ENCODE data around the gene HERC4.

HERC4 gene, protein sequence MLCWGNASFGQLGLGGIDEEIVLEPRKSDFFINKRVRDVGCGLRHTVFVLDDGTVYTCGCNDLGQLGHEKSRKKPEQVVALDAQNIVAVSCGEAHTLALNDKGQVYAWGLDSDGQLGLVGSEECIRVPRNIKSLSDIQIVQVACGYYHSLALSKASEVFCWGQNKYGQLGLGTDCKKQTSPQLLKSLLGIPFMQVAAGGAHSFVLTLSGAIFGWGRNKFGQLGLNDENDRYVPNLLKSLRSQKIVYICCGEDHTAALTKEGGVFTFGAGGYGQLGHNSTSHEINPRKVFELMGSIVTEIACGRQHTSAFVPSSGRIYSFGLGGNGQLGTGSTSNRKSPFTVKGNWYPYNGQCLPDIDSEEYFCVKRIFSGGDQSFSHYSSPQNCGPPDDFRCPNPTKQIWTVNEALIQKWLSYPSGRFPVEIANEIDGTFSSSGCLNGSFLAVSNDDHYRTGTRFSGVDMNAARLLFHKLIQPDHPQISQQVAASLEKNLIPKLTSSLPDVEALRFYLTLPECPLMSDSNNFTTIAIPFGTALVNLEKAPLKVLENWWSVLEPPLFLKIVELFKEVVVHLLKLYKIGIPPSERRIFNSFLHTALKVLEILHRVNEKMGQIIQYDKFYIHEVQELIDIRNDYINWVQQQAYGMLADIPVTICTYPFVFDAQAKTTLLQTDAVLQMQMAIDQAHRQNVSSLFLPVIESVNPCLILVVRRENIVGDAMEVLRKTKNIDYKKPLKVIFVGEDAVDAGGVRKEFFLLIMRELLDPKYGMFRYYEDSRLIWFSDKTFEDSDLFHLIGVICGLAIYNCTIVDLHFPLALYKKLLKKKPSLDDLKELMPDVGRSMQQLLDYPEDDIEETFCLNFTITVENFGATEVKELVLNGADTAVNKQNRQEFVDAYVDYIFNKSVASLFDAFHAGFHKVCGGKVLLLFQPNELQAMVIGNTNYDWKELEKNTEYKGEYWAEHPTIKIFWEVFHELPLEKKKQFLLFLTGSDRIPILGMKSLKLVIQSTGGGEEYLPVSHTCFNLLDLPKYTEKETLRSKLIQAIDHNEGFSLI

GRCh38 chr10:68074775-68075549, at the start of gene HERC4:
Gene HERC4, minus strand, starts transcription at chr10:68075283. Its CDS starts 2,175 bp downstream, at chr10:68073108.
- peak; percentile 90 for DNase-seq (ENCODE audit: low spot score)

- DNase-seq (ENCODE audit: low spot score): no peak
These were observed 49.6 kb upstream of the HERC4 start for GRCh38 chr10:68124718-68125117.

- no peak for DNase-seq (ENCODE audit: low spot score)
These were observed 46.8 kb upstream of the HERC4 start for GRCh38 chr10:68121852-68122251.

DNA sequence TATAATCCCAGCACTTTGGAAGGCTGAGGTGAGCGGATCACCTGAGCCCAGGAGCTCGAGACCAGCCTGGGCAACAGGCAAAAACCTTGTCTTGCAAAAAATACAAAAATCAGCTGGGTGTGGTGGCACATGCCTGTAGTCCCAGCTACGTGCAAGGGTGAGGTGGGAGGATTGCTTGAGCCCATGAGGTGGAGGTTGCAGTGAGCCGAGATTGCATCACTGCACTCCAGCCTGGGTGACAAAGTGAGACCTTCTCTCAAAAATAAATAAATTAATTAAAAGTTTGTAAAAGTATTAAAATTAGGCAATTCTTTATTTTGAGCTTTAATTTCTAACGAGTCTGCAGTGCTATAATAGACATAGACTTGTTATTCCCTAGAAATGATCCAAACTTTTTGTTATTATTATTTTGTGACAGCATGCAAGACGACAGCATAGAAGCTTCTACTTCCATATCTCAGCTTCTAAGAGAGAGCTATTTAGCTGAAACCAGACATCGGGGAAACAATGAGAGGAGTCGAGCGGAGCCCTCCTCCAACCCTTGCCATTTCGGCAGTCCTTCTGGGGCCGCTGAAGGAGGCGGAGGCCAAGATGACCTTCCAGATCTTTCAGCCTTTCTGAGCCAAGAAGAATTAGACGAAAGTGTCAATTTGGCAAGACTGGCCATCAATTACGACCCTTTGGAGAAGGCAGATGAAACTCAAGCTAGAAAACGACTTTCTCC, 46.1 kb upstream of the HERC4 start:
- DNase-seq (ENCODE audit: low spot score): no peak

- DNase-seq (ENCODE audit: low spot score): no peak
These were observed 43.6 kb upstream of the HERC4 start for GRCh38 chr10:68118657-68119056.

DNA sequence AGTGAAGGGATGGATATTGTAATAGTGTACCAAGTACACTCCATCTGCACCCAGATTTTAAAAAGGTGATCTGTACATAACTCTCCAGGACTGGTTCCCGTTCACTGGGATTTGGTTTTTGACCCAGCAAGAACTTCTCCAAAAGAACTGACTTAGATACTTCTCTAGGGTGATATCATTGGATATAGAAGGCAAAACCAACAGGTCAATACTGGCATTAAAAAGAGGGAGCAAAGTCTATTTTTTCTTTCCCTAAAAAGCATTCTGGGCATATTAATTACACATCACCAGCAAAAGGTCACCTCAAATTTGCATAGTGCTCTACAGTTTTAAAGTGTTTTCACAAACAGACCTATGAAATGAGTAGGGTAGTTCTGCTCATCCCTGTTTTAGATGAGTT, 37.8 kb upstream of the HERC4 start:
- no peak for DNase-seq (ENCODE audit: low spot score)

DNA sequence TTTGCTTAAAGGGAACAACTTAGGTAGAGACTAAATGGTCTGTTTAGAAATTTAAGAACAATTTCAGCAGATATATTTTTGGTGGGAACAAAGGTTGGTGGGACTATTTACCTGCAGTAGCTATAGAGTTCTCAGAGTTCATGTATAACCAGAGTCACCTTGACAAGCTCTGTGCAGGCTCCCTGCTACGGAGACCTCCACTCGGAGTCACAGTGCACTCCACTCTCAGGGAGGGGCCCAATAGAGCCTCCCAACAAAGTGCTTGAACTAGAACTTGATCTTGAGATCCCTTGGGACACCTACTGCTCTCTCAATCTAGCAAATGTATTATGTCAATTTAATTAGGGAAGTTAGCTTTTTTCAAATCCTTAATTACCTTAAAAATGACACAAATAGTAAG, 36.5 kb upstream of the HERC4 start:
- no peak for DNase-seq (ENCODE audit: low spot score)

DNA sequence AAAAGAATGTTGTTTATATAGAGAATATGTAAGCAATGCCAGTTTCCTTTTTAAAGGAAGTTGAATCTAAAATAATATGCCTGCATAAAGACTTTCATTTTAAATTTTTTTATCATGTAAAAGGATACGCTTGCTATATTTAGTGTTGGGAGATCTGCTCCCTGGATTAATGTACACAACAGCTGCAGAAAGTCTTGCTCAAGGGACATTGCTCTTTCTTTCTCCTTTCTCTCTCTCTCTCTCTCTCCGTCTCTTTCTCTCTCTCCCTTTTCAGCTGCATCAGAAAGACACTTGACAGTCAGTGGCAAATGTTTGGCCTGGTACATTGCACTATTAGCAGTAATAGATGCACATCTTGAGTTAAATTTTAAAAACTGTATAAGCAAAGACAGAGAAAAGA, 34.9 kb upstream of the HERC4 start:
- no peak for DNase-seq (ENCODE audit: low spot score)

- DNase-seq (ENCODE audit: low spot score): no peak
These were observed 34.2 kb upstream of the HERC4 start, which contains the start of gene MYPN for GRCh38 chr10:68109331-68109730. Gene MYPN, plus strand, starts transcription at chr10:68109488. Its CDS starts 11,951 bp downstream, at chr10:68121439.

DNA sequence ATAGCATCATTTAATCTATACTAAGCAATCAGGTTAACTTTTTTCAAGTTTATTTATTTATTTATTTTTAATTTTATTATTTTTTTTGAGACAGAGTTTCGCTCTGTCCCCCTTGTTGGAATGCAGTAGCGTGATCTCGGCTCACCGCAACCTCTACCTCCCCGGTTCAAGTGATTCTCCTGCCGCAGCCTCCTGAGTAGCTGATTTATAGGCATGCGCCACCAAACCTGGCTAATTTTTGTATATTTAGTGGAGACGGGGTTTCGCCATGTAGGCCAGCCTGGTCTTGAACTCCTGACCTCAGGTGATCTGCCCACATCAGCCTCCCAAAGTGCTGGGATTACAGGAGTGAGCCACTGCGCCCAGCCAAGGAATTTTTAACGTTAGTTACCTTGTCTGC, 33.6 kb upstream of the HERC4 start:
- no peak for DNase-seq (ENCODE audit: low spot score)

DNA sequence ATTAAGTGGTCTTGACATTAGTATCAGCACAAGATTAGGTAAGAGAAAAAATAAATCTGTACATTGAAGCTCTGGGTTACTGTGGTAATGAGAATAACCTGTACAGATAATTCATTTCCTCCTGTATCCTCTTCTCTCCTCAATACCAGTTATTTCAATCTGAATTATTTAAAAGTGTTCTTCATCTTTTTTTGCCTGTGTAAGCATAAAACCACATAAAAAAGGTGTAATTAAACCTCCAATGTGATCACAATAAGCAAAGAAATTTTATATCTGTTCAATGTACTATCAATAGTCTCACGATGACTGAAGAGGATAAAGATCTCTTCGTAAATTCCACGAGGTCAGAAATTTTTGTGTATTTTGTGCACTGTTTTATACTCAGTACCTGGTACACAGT, 33.0 kb upstream of the HERC4 start:
- DNase-seq (ENCODE audit: low spot score): no peak

DNA sequence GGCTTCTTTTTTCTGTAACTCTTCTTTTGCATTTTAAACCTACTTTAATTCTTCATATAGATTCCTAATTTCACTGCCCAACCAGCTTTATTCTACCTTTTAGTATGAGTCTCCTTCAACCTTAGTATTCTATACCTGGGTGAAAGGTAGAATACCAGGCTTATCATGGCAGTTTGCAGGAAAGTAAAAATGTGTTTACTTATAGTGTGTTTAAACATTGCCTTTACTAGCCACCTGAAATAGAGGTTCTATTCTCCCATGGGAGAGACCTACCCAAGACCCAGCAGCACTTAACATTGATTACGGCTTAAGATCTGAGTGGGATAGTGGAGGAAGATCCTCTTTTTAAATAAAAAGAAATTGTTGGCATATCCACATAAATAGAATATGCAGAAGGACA, 32.6 kb upstream of the HERC4 start:
- no peak for DNase-seq (ENCODE audit: low spot score)

DNA sequence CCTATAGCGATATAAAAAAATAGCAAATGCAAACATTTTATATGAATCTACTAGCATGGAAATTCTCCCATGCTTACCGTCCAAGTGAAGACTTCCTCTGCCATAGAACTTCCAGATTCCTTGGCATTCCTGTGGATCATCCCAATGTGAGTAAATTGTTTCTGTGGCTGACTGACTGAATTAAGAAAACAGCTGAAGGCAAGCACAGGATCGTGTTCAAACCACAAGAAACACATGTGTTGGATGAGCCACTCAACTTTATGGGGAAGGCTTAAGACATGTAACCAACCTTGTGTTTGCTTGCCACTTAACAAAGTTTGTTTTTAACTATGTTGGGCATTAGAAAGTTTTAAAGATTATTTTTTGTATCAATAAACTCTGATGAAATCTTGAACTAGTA, 31.6 kb upstream of the HERC4 start:
- no peak for DNase-seq (ENCODE audit: low spot score)

DNA sequence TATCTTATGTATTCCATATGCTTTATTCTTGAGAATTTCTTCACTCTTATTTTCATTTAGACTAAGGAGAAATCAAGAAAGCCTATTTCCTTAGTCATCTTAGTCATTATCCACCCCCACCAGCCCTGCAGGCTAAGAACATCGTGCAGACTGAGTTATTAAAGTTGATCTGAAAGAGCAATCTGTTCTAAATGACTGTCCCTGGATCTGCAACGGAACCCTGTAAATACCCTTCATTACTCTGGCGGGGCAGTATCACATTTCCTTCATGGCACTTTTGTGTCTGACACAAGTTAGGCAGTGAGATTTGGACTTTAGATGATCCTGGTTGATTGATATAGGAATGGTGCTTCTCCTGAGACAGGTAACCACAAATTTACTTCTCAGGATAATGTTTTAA, 30.7 kb upstream of the HERC4 start:
- DNase-seq (ENCODE audit: low spot score): no peak

DNA sequence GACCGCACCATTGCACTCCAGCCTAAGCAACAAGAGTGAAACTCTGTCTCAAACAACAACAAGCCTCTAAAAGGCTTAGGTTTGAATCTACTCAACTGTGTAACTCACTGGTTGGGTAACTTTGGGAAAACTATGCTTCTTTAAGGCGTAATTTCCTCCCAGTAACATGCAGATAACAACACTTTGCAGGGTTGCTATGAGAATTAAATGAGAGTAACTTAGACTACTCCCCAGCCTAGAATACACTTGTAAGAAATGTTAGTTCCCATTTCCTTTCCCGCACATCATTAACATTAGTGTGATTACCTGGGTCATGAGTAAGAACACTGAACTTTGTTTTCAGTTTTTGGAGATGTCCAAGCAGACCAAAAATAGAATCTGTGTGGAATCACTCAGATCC, 28.8 kb upstream of the HERC4 start:
- no peak for DNase-seq (ENCODE audit: low spot score)

DNA sequence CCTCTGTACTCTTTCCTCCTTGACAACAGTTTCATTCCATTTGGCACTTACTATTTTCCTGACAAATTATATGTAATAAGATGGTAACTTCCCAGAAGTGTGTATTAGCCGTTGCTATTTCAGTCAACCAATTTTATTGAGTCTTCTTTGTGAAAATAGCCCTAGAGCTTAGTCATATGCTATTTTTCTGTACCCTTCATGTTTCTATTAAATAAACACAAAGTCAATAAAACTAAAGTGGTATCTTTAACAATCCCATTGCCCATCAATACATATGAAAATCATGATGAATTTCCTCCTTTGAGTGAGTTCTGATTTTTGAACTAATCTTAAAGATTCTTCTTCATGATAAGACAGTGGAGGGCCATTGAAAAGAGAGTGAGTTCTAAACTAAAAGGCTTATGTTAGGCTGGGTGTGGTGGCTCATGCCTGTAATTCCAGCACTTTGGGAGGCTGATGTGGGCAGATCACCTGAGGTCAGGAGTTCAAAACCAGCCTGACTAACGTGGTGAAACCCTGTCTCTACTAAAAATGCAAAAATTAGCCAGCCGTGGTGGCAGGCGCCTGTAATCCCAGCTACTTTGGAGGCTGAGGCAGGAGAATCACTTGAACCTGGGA, 28.3 kb upstream of the HERC4 start:
- DNase-seq (ENCODE audit: low spot score): no peak

DNA sequence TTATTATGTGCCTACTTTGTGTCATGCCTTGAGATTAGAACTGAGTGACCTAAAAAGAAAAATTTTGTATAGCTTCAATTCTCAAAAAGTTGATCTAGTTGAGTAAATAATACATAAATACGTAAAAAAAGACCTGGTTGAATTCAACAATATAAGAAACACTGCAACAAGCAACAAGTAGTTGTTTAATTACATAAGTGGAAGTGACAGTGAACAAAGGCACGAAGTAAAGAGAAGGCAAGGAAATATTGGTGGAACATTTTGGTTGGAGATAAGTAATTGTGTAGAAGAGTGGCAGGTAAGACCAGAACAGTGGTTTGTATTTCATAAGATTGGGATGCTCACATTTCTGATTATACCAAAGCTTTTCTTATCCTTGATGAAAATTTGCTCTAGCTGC, 26.0 kb upstream of the HERC4 start:
- no peak for DNase-seq (ENCODE audit: low spot score)

DNA sequence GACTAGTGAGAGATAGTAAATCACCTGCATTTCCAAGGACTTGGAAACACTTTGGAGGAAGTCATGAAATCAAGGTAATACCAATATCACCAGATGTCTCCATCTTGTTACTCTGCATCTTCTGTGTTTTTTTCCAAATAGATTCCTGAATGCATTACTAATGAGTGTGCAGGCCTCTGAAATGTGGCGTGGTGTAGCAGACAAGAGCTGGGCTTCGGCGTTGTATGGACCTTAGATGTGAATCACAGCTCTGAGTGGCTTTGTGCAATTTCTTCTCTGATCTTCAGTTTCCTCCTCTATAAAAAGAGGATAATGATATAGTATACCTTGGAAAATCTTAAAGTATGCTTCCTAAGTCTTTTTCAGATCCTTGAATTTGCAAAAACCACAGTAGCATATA, 24.7 kb upstream of the HERC4 start:
- DNase-seq (ENCODE audit: low spot score): no peak

DNA sequence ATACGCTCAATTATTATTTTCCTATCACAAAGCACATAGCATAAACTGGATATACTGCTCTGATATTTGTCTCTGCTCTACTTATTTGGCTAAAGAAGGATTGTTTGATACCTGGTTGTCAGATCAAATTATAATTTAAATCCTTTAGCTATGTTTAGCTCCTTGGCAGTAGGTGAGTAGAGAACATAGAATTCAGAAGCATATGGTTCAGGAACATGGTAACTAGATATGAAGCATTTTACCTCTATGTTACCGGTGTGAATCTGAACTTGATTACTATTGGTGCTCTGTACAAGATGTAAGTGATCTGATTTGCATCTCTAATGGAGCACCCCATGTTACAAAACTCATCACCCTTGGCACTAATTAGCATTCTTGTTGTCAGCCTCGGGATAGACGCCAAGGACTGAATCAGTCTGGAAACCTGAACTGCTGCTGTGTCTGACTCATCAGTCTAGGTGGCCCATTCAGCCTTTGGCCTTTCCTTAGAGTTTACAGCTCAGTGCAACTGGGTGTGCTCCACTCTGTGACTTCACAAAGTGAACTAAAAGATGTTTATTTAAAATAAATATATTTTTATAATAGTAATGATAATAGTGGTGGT, 21.9 kb upstream of the HERC4 start:
- peak; percentile 95 for DNase-seq (ENCODE audit: low spot score)

DNA sequence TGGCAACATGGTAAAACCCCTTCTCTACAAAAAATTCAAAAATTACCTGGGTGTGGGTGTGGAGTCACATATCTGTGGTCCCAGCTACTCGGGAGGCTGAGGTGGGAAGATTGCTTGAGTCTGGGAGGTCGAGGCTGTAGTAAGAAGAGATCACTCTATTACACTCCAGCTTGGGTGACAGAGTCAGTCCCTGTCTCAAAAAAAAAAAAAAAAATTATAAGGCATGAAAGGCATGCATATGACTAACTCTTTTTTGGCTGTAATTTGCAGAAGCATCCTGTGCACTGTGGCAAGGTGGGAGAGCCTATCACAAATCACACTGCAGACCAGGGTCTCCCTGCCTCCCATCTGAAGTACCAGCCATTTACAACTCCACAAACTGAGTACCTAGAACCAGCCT, 20.1 kb upstream of the HERC4 start:
- peak; percentile 52 for DNase-seq (ENCODE audit: low spot score)

Data from RKO (cell line).